Suprapubic skin (tissue), 4 donors: ENCODE results near the gene PAX5. TPM values are rescaled to one million over a fixed set of nuclear protein-coding genes. Genes with fewer than 3 reads are reported as not detected.
A peak's percentile ranks its signal among the peaks of the same experiment; 100 is the strongest.

Experiments
- DNase-seq, 2 donors: peaks; one replicate each; pipeline ENCODE4 v3.0.0-alpha.2; 2019; ENCODE audit warnings: low spot score in 2 of 2
- H3K27ac ChIP-seq: fragments of 200-600 bp; sonication (generic); one replicate; pipeline ENCODE4 v1.5.1; 2019
- H3K27me3 ChIP-seq: fragments of 200-600 bp; sonication (generic); one replicate; pipeline ENCODE4 v1.5.1; 2019
- H3K36me3 ChIP-seq: fragments of 200-600 bp; sonication (generic); one replicate; pipeline ENCODE4 v1.5.1; 2019
- H3K4me1 ChIP-seq: fragments of 200-600 bp; sonication (generic); one replicate; pipeline ENCODE4 v1.5.1; 2019
- H3K4me3 ChIP-seq: fragments of 200-600 bp; sonication (generic); one replicate; pipeline ENCODE4 v1.5.1; 2019; ENCODE audit warnings: mild to moderate bottlenecking
- H3K9me3 ChIP-seq: fragments of 200-600 bp; sonication (generic); one replicate; pipeline ENCODE4 v1.5.1; 2019
- EP300 ChIP-seq: sonication (generic); formaldehyde crosslinking; IDR thresholded peaks from one replicate; pipeline ENCODE4 v1.6.1; 2017; ENCODE audit warnings: antibody characterized with exemption
- POLR2A ChIP-seq, 2 donors: fragments of 450-650 bp; IDR thresholded peaks; one replicate each; pipeline ENCODE4 v1.6.1; 2017; ENCODE audit warnings: antibody characterized with exemption in 2 of 2, mild to moderate bottlenecking in 2 of 2, moderate library complexity in 2 of 2
- POLR2AphosphoS5 ChIP-seq, 3 donors: sonication (generic); formaldehyde crosslinking; IDR thresholded peaks; one replicate each; pipeline ENCODE4 v1.6.1; 2017; ENCODE audit warnings: antibody characterized with exemption in 3 of 3
- WGBS: methylation state at CpG from one replicate; pipeline ENCODE4 v1.1.5; 2018; 5-methylcytosine and 5-hydroxymethylcytosine counted together
- total RNA-seq, 4 donors: library from RNA; depleted of rRNA; stranded (reverse); fragments of >200 nt; gene quantifications; one replicate each; pipeline ENCODE4 v1.1.0, GENCODE V29; 2016
- TF ChIP-seq, protein P1 (sequence below), 2 donors: fragments of 200-600 bp in 1 of 2; fragments of 450-650 bp in 1 of 2; sonication (generic) in 1 of 2; IDR thresholded peaks; one replicate each; pipeline ENCODE4 v1.5.1; 2016 to 2019; ENCODE audit warnings: antibody characterized with exemption in 2 of 2, mild to moderate bottlenecking in 1 of 2, moderate library complexity in 1 of 2

PAX5 gene
- total RNA-seq, 4 donors from 2014 or later: 0.04 TPM; not detected in 3

DNA sequence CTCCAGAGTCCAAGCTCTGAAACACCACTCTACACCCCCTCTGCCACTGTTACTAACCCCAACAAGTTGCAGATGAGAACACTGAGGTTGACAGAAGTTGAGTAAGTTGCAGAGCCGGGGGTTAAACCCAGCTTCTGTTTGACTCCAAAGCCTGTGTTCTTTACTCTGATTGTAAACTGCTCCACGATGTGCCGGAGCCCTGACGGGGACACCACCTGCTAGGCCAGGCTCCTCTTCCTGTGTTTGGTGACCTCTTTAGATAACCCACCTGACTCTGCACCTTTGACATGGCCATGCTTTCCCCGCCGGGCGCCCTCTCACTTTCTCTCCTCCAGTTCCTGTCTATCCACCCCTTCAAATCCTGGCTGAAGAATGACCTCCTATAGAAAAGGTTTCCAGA, 96.7 kb downstream of the PAX5 start:
- TF ChIP-seq POLR2AphosphoS5 (IDR thresholded peaks at IDR 0.05): no peak
- DNase-seq: peak in 1 of 2 donors; percentile 52
- H3K9me3 ChIP-seq: no peaks in the 10 kb centered on the region
- no peaks in the 10 kb centered on the region for H3K4me1 ChIP-seq
- H3K36me3 ChIP-seq: no peaks in the 10 kb centered on the region
- 78% methylated on average over 7 of the region's 7 CpGs for whole genome bisulfite sequencing
- H3K27me3 ChIP-seq: peaks cover 14% of the 10 kb centered on the region
- no peak overlapping the region for H3K27ac ChIP-seq
- H3K4me3 ChIP-seq: no peak overlapping the region

DNA sequence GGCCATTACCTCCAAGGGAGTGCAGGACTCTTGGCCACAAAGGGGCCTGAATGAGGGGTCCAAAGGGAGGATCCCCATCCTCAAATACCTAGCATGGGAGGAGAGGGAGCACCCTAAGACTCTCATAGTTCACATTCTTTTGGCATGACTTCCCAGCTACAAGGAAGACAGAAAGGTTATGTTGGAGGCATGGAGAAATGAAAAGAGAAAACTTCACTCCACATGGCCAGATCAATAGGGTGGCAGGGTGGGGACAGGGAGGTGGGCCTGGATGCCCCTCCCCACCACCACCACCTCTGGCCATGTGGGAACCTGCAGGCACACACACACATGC, 97.6 kb downstream of the PAX5 start:
- no peak for TF ChIP-seq EP300
- TF ChIP-seq, protein P1, sequence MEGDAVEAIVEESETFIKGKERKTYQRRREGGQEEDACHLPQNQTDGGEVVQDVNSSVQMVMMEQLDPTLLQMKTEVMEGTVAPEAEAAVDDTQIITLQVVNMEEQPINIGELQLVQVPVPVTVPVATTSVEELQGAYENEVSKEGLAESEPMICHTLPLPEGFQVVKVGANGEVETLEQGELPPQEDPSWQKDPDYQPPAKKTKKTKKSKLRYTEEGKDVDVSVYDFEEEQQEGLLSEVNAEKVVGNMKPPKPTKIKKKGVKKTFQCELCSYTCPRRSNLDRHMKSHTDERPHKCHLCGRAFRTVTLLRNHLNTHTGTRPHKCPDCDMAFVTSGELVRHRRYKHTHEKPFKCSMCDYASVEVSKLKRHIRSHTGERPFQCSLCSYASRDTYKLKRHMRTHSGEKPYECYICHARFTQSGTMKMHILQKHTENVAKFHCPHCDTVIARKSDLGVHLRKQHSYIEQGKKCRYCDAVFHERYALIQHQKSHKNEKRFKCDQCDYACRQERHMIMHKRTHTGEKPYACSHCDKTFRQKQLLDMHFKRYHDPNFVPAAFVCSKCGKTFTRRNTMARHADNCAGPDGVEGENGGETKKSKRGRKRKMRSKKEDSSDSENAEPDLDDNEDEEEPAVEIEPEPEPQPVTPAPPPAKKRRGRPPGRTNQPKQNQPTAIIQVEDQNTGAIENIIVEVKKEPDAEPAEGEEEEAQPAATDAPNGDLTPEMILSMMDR (IDR thresholded peaks at IDR 0.05): no peak
- TF ChIP-seq POLR2AphosphoS5 (IDR thresholded peaks at IDR 0.05): no peak
- no peak for TF ChIP-seq POLR2A (IDR thresholded peaks at IDR 0.05)
- Histone ChIP-seq H3K4me3 (no peak overlapping the region), H3K9me3 (no peaks in the 10 kb centered on the region), H3K36me3 (no peaks in the 10 kb centered on the region), H3K27ac (no peak overlapping the region), H3K27me3 (peaks cover 14% of the 10 kb centered on the region), H3K4me1 (no peaks in the 10 kb centered on the region)
- DNase-seq: peak in 1 of 2 donors; percentile 48

DNA sequence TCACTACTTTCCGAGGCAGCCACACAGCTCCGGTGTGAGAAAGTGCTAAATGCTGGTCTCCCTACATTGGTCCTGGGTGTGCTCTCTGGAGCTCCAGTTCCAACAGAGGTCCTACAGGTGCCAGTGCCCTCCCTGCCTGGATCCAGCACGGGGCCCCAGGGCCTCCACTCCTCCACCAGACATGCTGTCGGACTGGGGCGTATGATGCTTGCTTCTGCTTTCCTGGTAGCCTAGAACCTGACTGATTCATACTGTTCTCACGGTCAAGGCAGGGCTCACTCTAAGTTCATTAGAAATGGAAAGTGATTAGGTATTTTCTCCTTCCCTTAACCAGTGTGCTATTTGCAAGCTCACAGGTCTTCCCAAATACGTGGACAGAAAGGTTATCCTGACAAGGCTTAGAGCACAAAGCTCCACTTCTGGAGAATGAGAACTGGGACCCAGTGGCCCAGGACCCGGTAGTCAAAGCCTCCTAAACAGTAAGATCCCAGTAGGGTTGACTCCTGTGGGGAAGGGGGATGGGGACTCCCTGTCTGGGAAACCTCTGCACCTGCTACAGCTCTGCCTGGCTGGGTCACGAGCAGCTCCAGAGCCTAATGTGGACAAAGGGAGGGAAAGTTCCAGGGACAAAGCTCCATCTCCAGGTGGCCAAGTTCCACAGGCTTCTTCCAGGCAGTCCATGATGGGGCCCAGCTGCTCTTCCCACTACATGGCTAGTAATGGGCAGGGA, 98.1 kb downstream of the PAX5 start:
- H3K4me1 ChIP-seq: no peaks in the 10 kb centered on the region
- H3K27me3 ChIP-seq: peaks cover 11% of the 10 kb centered on the region
- no peaks in the 10 kb centered on the region for H3K9me3 ChIP-seq
- H3K4me3 ChIP-seq: no peak overlapping the region
- no peaks in the 10 kb centered on the region for H3K36me3 ChIP-seq
- no peak for TF ChIP-seq EP300
- TF ChIP-seq, protein P1 (IDR thresholded peaks at IDR 0.05): no peak
- no peak for TF ChIP-seq POLR2AphosphoS5 (IDR thresholded peaks at IDR 0.05)
- no peak for TF ChIP-seq POLR2A (IDR thresholded peaks at IDR 0.05)
- DNase-seq: peak in 1 of 2 donors; percentile 43
- no peak overlapping the region for H3K27ac ChIP-seq
- WGBS: 82% methylated on average over 9 of the region's 9 CpGs

DNA sequence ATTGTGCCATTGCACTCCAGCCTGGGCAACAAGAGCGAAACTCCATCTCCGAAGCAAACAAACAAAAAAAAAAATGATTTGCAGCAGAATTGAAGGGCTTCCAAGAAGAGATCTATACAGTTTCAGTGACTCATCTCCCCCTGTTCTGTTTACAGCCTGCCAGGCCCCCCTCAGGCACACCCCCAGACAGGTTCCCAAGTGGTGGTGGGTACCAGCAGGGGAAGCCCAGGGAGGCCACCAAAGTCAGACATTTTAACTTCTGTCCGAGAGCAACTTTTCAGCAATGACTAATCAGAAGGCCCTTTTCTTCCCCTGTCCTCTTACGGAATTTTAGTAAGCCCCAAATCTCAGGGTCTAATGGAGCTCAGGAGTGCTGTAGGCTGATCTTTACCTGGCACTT, 98.7 kb downstream of the PAX5 start:
- peak in 1 of 2 donors; percentile 13 for DNase-seq

DNA sequence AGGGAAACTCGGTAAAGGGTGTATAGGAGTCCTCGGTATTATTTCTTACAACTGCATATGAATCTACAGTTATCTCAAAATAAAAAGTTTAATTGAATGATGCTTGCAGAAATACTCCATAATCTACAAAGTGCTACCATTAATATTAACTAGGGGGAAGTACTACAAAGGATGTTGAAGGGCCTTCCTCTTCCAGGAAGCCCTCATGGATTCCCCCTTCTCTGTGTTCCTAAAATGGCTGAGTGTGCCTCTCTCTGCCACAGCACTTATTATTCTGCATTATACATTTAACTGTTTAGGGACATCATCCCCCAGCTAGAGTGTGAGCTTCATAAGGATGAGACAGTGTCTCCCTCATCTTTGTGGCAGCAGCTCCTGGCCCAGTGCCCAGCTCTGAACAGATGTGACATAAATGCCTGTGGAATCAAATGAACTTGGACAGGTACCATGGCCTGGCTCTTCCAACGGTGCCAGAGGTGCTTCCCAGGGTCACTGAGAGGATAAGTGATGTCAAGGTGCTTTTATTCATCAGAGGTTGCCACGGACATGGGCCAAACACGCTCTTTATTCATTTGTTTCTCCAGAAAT, 99.5 kb downstream of the PAX5 start:
- TF ChIP-seq POLR2A (IDR thresholded peaks at IDR 0.05) (no peak), POLR2AphosphoS5 (IDR thresholded peaks at IDR 0.05) (no peak), EP300 (no peak)
- TF ChIP-seq, protein P1 (IDR thresholded peaks at IDR 0.05): no peak
- Histone ChIP-seq H3K4me1 (no peaks in the 10 kb centered on the region), H3K4me3 (no peak overlapping the region), H3K36me3 (no peaks in the 10 kb centered on the region), H3K27me3 (no peaks in the 10 kb centered on the region), H3K9me3 (no peaks in the 10 kb centered on the region), H3K27ac (no peak overlapping the region)
- WGBS: 65% methylated on average over 5 of the region's 5 CpGs
- peak in 1 of 2 donors; percentile 35 for DNase-seq

More for the DNA sequence above, 98.7 kb downstream of the PAX5 start:
- H3K4me1 ChIP-seq: no peaks in the 10 kb centered on the region
- TF ChIP-seq POLR2A (IDR thresholded peaks at IDR 0.05): no peak
- TF ChIP-seq POLR2AphosphoS5 (IDR thresholded peaks at IDR 0.05): no peak
- TF ChIP-seq EP300: no peak
- TF ChIP-seq, protein P1 (IDR thresholded peaks at IDR 0.05): no peak
- WGBS: 82% methylated on average over 4 of the region's 4 CpGs
- no peaks in the 10 kb centered on the region for H3K9me3 ChIP-seq
- H3K36me3 ChIP-seq: no peaks in the 10 kb centered on the region
- H3K4me3 ChIP-seq: no peak overlapping the region
- no peak overlapping the region for H3K27ac ChIP-seq
- H3K27me3 ChIP-seq: peaks cover 7% of the 10 kb centered on the region
